GM21529 (cell line): ENCODE measurements around the gene UROD.
"Not testable (repeated sequence)": the region's sequence is repeated elsewhere in the genome, so short reads cannot be mapped to it uniquely, and the experiment has no call there.

ENCODE experiments used
- ATAC-seq: cut with Tn5 transposase; IDR thresholded peaks from one replicate; pipeline ENCODE4 v1.9.1; 2021; ENCODE audit not compliant: unreplicated experiment

UROD gene

GRCh38 chr1:45011837-45012638 is at the start of gene UROD:
TSS of gene UROD (plus strand) at chr1:45012254. CDS start at chr1:45012266, 12 bp downstream.
- ATAC-seq: peak; percentile 60

- no peak for ATAC-seq
Measured at GRCh38 chr1:44962729-44963128, 49.3 kb upstream of the UROD start.

- ATAC-seq: no peak
Measured at GRCh38 chr1:44964396-44964795, 47.7 kb upstream of the UROD start.

- ATAC-seq: no peak
Measured at GRCh38 chr1:44970317-44970716, 41.7 kb upstream of the UROD start.

GRCh38 chr1:44973645-44974044 is 38.4 kb upstream of the UROD start:
- ATAC-seq: no peak

GRCh38 chr1:44976252-44976651 is 35.8 kb upstream of the UROD start:
- ATAC-seq: no peak

- not testable (repeated sequence) for ATAC-seq
Measured at GRCh38 chr1:44977372-44977771, 34.7 kb upstream of the UROD start.

- ATAC-seq: peak; percentile 15
Measured at GRCh38 chr1:44985747-44986359, 26.2 kb upstream of the UROD start.

GRCh38 chr1:44988531-44989156 is 23.4 kb upstream of the UROD start:
- ATAC-seq: no peak

- ATAC-seq: no peak
Measured at GRCh38 chr1:44994309-44994898, 17.6 kb upstream of the UROD start.

GRCh38 chr1:44995467-44996238 is 16.4 kb upstream of the UROD start:
- no peak for ATAC-seq

- ATAC-seq: no peak
Measured at GRCh38 chr1:44999232-44999631, 12.8 kb upstream of the UROD start.

- ATAC-seq: no peak
Measured at GRCh38 chr1:45001011-45001481, 11.0 kb upstream of the UROD start.

GRCh38 chr1:45001576-45001975 is 10.5 kb upstream of the UROD start:
- ATAC-seq: not testable (repeated sequence)

- no peak for ATAC-seq
Measured at GRCh38 chr1:45002650-45003645, 9.1 kb upstream of the UROD start.

GRCh38 chr1:45003741-45004140 is 8.3 kb upstream of the UROD start:
- no peak for ATAC-seq

GRCh38 chr1:45004281-45004920 is 7.7 kb upstream of the UROD start:
- ATAC-seq: no peak

GRCh38 chr1:45005761-45006160 is 6.3 kb upstream of the UROD start:
- no peak for ATAC-seq

- ATAC-seq: no peak
Measured at GRCh38 chr1:45007311-45007710, 4.7 kb upstream of the UROD start.
